HG03196 (cell line): ENCODE measurements around the gene SLC25A30.
"Not testable (repeated sequence)": the region's sequence is repeated elsewhere in the genome, so short reads cannot be mapped to it uniquely, and the experiment has no call there.

Experiments
- ATAC-seq: cut with Tn5 transposase; IDR thresholded peaks from one replicate; pipeline ENCODE4 v1.9.1; 2021; ENCODE audit not compliant: unreplicated experiment

The SLC25A30 gene

GRCh38 chr13:45432737-45433380, 14.7 kb upstream of the SLC25A30 start:
- ATAC-seq, result no peak

- not testable (repeated sequence) for ATAC-seq
Measured at GRCh38 chr13:45426056-45426841, 8.1 kb upstream of the SLC25A30 start.

GRCh38 chr13:45422731-45423292, 4.6 kb upstream of the SLC25A30 start:
- no peak for ATAC-seq

- ATAC-seq, result no peak
Measured at GRCh38 chr13:45419945-45420344, 1.8 kb upstream of the SLC25A30 start.

- ATAC-seq, result not testable (repeated sequence)
Measured at GRCh38 chr13:45419389-45419788, 1.2 kb upstream of the SLC25A30 start.

- no peak for ATAC-seq
Measured at GRCh38 chr13:45416516-45417128, 1.6 kb downstream of the SLC25A30 start.

- no peak for ATAC-seq
Measured at GRCh38 chr13:45415112-45415511, 3.1 kb downstream of the SLC25A30 start.

- no peak for ATAC-seq
Measured at GRCh38 chr13:45413826-45414307, 4.3 kb downstream of the SLC25A30 start.

GRCh38 chr13:45412274-45413049, 5.7 kb downstream of the SLC25A30 start:
- no peak for ATAC-seq

GRCh38 chr13:45411631-45412030, 6.5 kb downstream of the SLC25A30 start:
- ATAC-seq, result no peak

GRCh38 chr13:45411221-45411620, 7.0 kb downstream of the SLC25A30 start:
- ATAC-seq, result no peak

GRCh38 chr13:45410466-45410865, 7.7 kb downstream of the SLC25A30 start:
- ATAC-seq, result no peak

- ATAC-seq, result no peak
Measured at GRCh38 chr13:45410001-45410400, 8.2 kb downstream of the SLC25A30 start.

- ATAC-seq, result no peak
Measured at GRCh38 chr13:45406421-45406820, 11.8 kb downstream of the SLC25A30 start.

GRCh38 chr13:45403081-45403480, 15.1 kb downstream of the SLC25A30 start:
- no peak for ATAC-seq

GRCh38 chr13:45402641-45403040, 15.5 kb downstream of the SLC25A30 start:
- no peak for ATAC-seq

GRCh38 chr13:45401314-45401713, 16.9 kb downstream of the SLC25A30 start:
- ATAC-seq, result no peak

GRCh38 chr13:45398877-45399276, 19.3 kb downstream of the SLC25A30 start:
- no peak for ATAC-seq

- no peak for ATAC-seq
Measured at GRCh38 chr13:45396533-45397095, 21.6 kb downstream of the SLC25A30 start.

- no peak for ATAC-seq
Measured at GRCh38 chr13:45393941-45394570, 24.1 kb downstream of the SLC25A30 start.
